H1 (cell line): ENCODE data around the gene TNFSF4. TPM values are rescaled to one million over a fixed set of nuclear protein-coding genes. Genes with fewer than 3 reads are reported as not detected.

Experiments
- CTCF ChIA-PET: fragments of 300-600 bp; sonication (Branson Sonifier 250); formaldehyde crosslinking; loops from one replicate; lab custom pipeline; 2021; ENCODE audit not compliant: partially characterized antibody; lab: Charles Lee
- POLR2A ChIA-PET: fragments of 300-600 bp; sonication (Branson Sonifier 250); formaldehyde crosslinking; loops from one replicate; lab custom pipeline; 2021; ENCODE audit warnings: inconsistent platforms; ENCODE audit not compliant: partially characterized antibody; lab: Charles Lee
- DNase-seq, 2 experiments: peaks; one replicate each; pipeline versions ENCODE4 v3.0.0 to v3.0.0-alpha.2; 2010 to 2022; ENCODE audit warnings: low spot score in 2 of 2, low read depth in 1 of 2, mixed read lengths in 1 of 2
- FAIRE-seq: peaks from 2 replicates; lab custom pipeline; 2011; peaks lifted over from hg19 to GRCh38; lab: Jason Lieb, UNC
- H2AFZ ChIP-seq: 2 replicates; pipeline ENCODE4 v1.8.1; 2012; ENCODE audit warnings: low read length, inconsistent platforms
- H2AK5ac ChIP-seq: 2 replicates; pipeline ENCODE4 v1.6.1; 2013; ENCODE audit warnings: low read depth, low read length
- H2BK120ac ChIP-seq: replicated peaks from 2 replicates; pipeline ENCODE3; 2013; ENCODE audit warnings: low read depth, low read length, inconsistent platforms
- H2BK12ac ChIP-seq: 2 replicates; pipeline ENCODE4 v1.6.1; 2013; ENCODE audit warnings: low read depth, low read length
- H2BK15ac ChIP-seq: 2 replicates; pipeline ENCODE4 v1.6.1; 2013; ENCODE audit warnings: low read length
- H2BK20ac ChIP-seq: 2 replicates; pipeline ENCODE4 v1.6.1; 2013; ENCODE audit warnings: low read length
- H2BK5ac ChIP-seq: 2 replicates; pipeline ENCODE4 v1.6.1; 2013; ENCODE audit warnings: low read depth, low read length
- H3K14ac ChIP-seq: 2 replicates; pipeline ENCODE4 v1.6.1; 2013; ENCODE audit warnings: inconsistent platforms; ENCODE audit not compliant: insufficient read length
- H3K18ac ChIP-seq: 2 replicates; pipeline ENCODE4 v1.6.1; 2013; ENCODE audit warnings: low read length; ENCODE audit errors: extremely low read depth
- H3K23ac ChIP-seq: 2 replicates; pipeline ENCODE4 v1.6.1; 2013; ENCODE audit warnings: inconsistent platforms; ENCODE audit not compliant: insufficient read length
- H3K23me2 ChIP-seq: 2 replicates; pipeline ENCODE4 v1.6.1; 2013; ENCODE audit warnings: low read depth, low read length
- H3K27ac ChIP-seq: 2 replicates; pipeline ENCODE4 v1.6.1; 2011; ENCODE audit warnings: low read depth, low read length, inconsistent platforms
- H3K27me3 ChIP-seq, 4 experiments: replicated peaks in 1 of 4; 1 replicate in 1 of 4; 2 replicates in 3 of 4; pipeline versions ENCODE4 v1.6.1 to v1.8.1; 2011 to 2013; ENCODE audit warnings: low read length in 3 of 4, mild to moderate bottlenecking in 3 of 4, inconsistent platforms in 2 of 4, mixed read lengths in 2 of 4, moderate library complexity in 1 of 4; ENCODE audit not compliant: control insufficient read depth in 3 of 4, insufficient read depth in 3 of 4; ENCODE audit errors: extremely low read depth in 1 of 4
- H3K36me3 ChIP-seq, 4 experiments: 2 replicates each; pipeline versions ENCODE4 v1.6.1 to v1.8.1; 2011 to 2013; ENCODE audit warnings: mild to moderate bottlenecking in 4 of 4, low read length in 3 of 4, moderate library complexity in 2 of 4, control low read depth in 1 of 4, inconsistent platforms in 1 of 4; ENCODE audit not compliant: insufficient read depth in 4 of 4, control insufficient read depth in 2 of 4
- H3K4ac ChIP-seq: replicated peaks from 2 replicates; pipeline ENCODE3; 2013; ENCODE audit warnings: low read length, low read depth, mixed read lengths, inconsistent platforms; ENCODE audit not compliant: insufficient read length
- H3K4me1 ChIP-seq, 4 experiments: replicated peaks in 1 of 4; 1 replicate in 1 of 4; 2 replicates in 3 of 4; pipeline versions ENCODE4 v1.6.1 to v1.8.1; 2011 to 2013; ENCODE audit warnings: low read length in 3 of 4, inconsistent platforms in 2 of 4, mixed read lengths in 1 of 4; ENCODE audit not compliant: insufficient read depth in 4 of 4, control insufficient read depth in 3 of 4
- H3K4me2 ChIP-seq, 2 experiments: 2 replicates each; pipeline versions ENCODE4 v1.6.1 to v1.8.1; 2011 to 2013; ENCODE audit warnings: low read depth in 2 of 2, low read length in 2 of 2, control low read depth in 1 of 2, inconsistent platforms in 1 of 2, mild to moderate bottlenecking in 1 of 2; ENCODE audit not compliant: insufficient read depth in 1 of 2
- H3K4me3 ChIP-seq, 4 experiments: fragments of 200-600, 300-600 bp in 1 of 4; sonication (generic), shearing (Covaris generic), sonication (Bioruptor Twin) in 1 of 4; 2 replicates each; pipeline versions ENCODE4 v1.5.1 to v1.8.1; 2011 to 2016; ENCODE audit warnings: low read length in 4 of 4, low read depth in 3 of 4, control low read depth in 2 of 4, inconsistent platforms in 2 of 4, mild to moderate bottlenecking in 2 of 4, mixed read lengths in 1 of 4, moderate library complexity in 1 of 4; ENCODE audit not compliant: insufficient read depth in 2 of 4; ENCODE audit errors: extremely low read depth in 1 of 4
- H3K56ac ChIP-seq: replicated peaks from 2 replicates; pipeline ENCODE3; 2013; ENCODE audit warnings: low read depth, mild to moderate bottlenecking, mixed read lengths, low read length, inconsistent platforms; ENCODE audit not compliant: insufficient read length
- H3K79me1 ChIP-seq: 2 replicates; pipeline ENCODE4 v1.6.1; 2013; ENCODE audit warnings: low read depth, low read length, control low read depth
- H3K79me2 ChIP-seq, 2 experiments: 2 replicates each; pipeline versions ENCODE4 v1.6.1 to v1.8.1; 2012 to 2013; ENCODE audit warnings: low read length in 2 of 2, mild to moderate bottlenecking in 2 of 2, inconsistent platforms in 1 of 2; ENCODE audit not compliant: insufficient read depth in 2 of 2, control insufficient read depth in 1 of 2
- H3K9ac ChIP-seq, 4 experiments: replicated peaks in 1 of 4; 1 replicate in 1 of 4; 2 replicates in 3 of 4; pipeline versions ENCODE4 v1.6.1 to v1.8.1; 2011 to 2013; ENCODE audit warnings: low read depth in 3 of 4, low read length in 3 of 4, control low read depth in 2 of 4, mild to moderate bottlenecking in 2 of 4, moderate library complexity in 2 of 4, inconsistent platforms in 1 of 4; ENCODE audit errors: extremely low read depth in 1 of 4
- H3K9me3 ChIP-seq, 2 experiments: 2 replicates each; pipeline versions ENCODE4 v1.6.1 to v1.8.1; 2012 to 2013; ENCODE audit warnings: mild to moderate bottlenecking in 2 of 2, moderate library complexity in 2 of 2, control low read depth in 1 of 2, inconsistent platforms in 1 of 2, low read depth in 1 of 2, low read length in 1 of 2, mixed read lengths in 1 of 2; ENCODE audit not compliant: insufficient read depth in 2 of 2
- H4K20me1 ChIP-seq, 2 experiments: replicated peaks in 1 of 2; 2 replicates each; pipeline versions ENCODE3 to v1.8.1; 2011 to 2013; ENCODE audit warnings: inconsistent platforms in 2 of 2, low read length in 2 of 2, mild to moderate bottlenecking in 1 of 2; ENCODE audit not compliant: insufficient read depth in 2 of 2, control insufficient read depth in 1 of 2
- H4K5ac ChIP-seq: 2 replicates; pipeline ENCODE4 v1.6.1; 2013; ENCODE audit warnings: low read length, low read depth, mixed read lengths, inconsistent platforms; ENCODE audit not compliant: insufficient read length
- H4K8ac ChIP-seq: 2 replicates; pipeline ENCODE4 v1.8.0; 2013; ENCODE audit warnings: mild to moderate bottlenecking, moderate library complexity, low read length, inconsistent platforms; ENCODE audit not compliant: insufficient read depth; ENCODE audit errors: extremely low read depth
- H4K91ac ChIP-seq: replicated peaks from 2 replicates; pipeline ENCODE3; 2013; ENCODE audit warnings: low read length, mixed read lengths, inconsistent platforms; ENCODE audit not compliant: insufficient read length
- SP2 ChIP-seq: IDR thresholded peaks from 2 replicates; pipeline ENCODE4 v1.6.1; 2012; ENCODE audit warnings: mild to moderate bottlenecking, low read length, inconsistent platforms
- WGBS, 2 experiments: shearing (Covaris generic) in 1 of 2; methylation state at CpG; one replicate each; pipeline versions ENCODE4 v1.1.6 to v1.1.7; 2013 to 2015; ENCODE audit warnings: low lambda C conversion rate in 2 of 2, mixed read lengths in 2 of 2, inconsistent platforms in 1 of 2, low coverage in 1 of 2, missing lambda C conversion rate in 1 of 2; ENCODE audit not compliant: insufficient replicate concordance in 2 of 2, insufficient coverage in 1 of 2, insufficient read length in 1 of 2; ENCODE audit errors: extremely low coverage in 1 of 2, missing lambda C conversion rate in 1 of 2; 5-methylcytosine and 5-hydroxymethylcytosine counted together
- polyA plus RNA-seq, 7 experiments: library from polyadenylated mRNA; depleted of rRNA in 3 of 7; stranded (reverse) in 5 of 7; unstranded in 2 of 7; fragments of >200 nt in 5 of 7; fragments of 200-250 nt in 2 of 7; gene quantifications; 1 replicate in 5 of 7; 2 replicates in 1 of 7; 4 replicates in 1 of 7; pipeline versions ENCODE4 v1.2.1 to v1.2.3, GENCODE V29; 2011 to 2013; ENCODE audit warnings: missing spikeins in 2 of 7, mixed read lengths in 2 of 7
- total RNA-seq: library from RNA; stranded (reverse); fragmentation: NEBNext Ultra II Directional; extraction: Animal tissue kit (Norgen Biotek cat#: 25700); gene quantifications from 2 replicates; pipeline ENCODE4 v1.2.1, GENCODE V29; 2021

TNFSF4 gene
- total and polyA plus RNA-seq, 2 of the 8 experiments (the other 6 are each of a cell fraction or from before 2014, with no cell fraction given) = 0.54 to 0.63 TPM

- no peak overlapping the region for H3K18ac ChIP-seq
- no peaks in the 10 kb centered on the region for H3K79me1 ChIP-seq
- H3K4me3 ChIP-seq = no peak overlapping the region
- no peaks in the 10 kb centered on the region for H4K20me1 ChIP-seq
- no peak overlapping the region for H3K4me2 ChIP-seq
- H3K23ac ChIP-seq = no peak overlapping the region
- no peak overlapping the region for H4K5ac ChIP-seq
- H2AFZ ChIP-seq = no peak overlapping the region
- DNase-seq (no peak), FAIRE-seq (no peak)
- no peak overlapping the region for H4K91ac ChIP-seq
- no peaks in the 10 kb centered on the region for H3K36me3 ChIP-seq
- H3K9me3 ChIP-seq = peaks cover 11 to 19% of the 10 kb centered on the region in 2 experiments
- H3K56ac ChIP-seq = no peak overlapping the region
- no peak overlapping the region for H3K4ac ChIP-seq
- ChIA-PET POLR2A (no interaction called here), CTCF (interaction anchor here (0.7 kb wide), 1 partner anchor 14 kb away, joined by 3 read pairs; no protein-coding TSS in a partner anchor)
- H2AK5ac ChIP-seq = no peak overlapping the region
- H3K27ac ChIP-seq = no peak overlapping the region
- H4K8ac ChIP-seq = no peak overlapping the region
- no peak overlapping the region for H2BK120ac ChIP-seq
- H2BK20ac ChIP-seq = no peak overlapping the region
- no peak overlapping the region for H3K9ac ChIP-seq
- no peak overlapping the region for H2BK15ac ChIP-seq
- no peaks in the 10 kb centered on the region for H3K79me2 ChIP-seq
- no peak overlapping the region for H2BK12ac ChIP-seq
- TF ChIP-seq SP2 = no peak
- 91% methylated on average over 3 of the region's 3 CpGs; no CpG with 5 or more reads in 1 of the 2 experiments for WGBS, 2 experiments
- no peaks in the 10 kb centered on the region for H3K27me3 ChIP-seq
- H3K4me1 ChIP-seq = no peaks in the 10 kb centered on the region
- H3K23me2 ChIP-seq = no peaks in the 10 kb centered on the region
- no peak overlapping the region for H3K14ac ChIP-seq
- no peak overlapping the region for H2BK5ac ChIP-seq
Observed at GRCh38 chr1:173176246-173176645, 30.9 kb downstream of the TNFSF4 start.
